DMS153 treated with DMSO at 0.1 percent for 48 hours (cell line): ENCODE measurements around the gene ITLN2.
"Not testable (repeated sequence)": the region's sequence is repeated elsewhere in the genome, so short reads cannot be mapped to it uniquely, and the experiment has no call there.

Experiments
- DNase-seq: peaks from one replicate; lab custom pipeline; 2025; ENCODE audit not compliant: unreplicated experiment; lab: John Stamatoyannopoulos, UW

Gene ITLN2

GRCh38 chr1:160954158-160955104 is at the start of gene ITLN2:
ITLN2 (minus strand) TSS chr1:160954809; CDS start chr1:160954741, 68 bp downstream.
- DNase-seq: peak; percentile 34

- no peak for DNase-seq
These were observed 46.9 kb upstream of the ITLN2 start for GRCh38 chr1:161001525-161001924.

- DNase-seq: no peak
These were observed 46.3 kb upstream of the ITLN2 start for GRCh38 chr1:161000736-161001480.

- DNase-seq: no peak
These were observed 44.8 kb upstream of the ITLN2 start for GRCh38 chr1:160999376-160999775.

GRCh38 chr1:160997323-160998038 is 42.9 kb upstream of the ITLN2 start:
- DNase-seq: no peak

- no peak for DNase-seq
These were observed 41.6 kb upstream of the ITLN2 start for GRCh38 chr1:160996178-160996577.

- peak; percentile 55 for DNase-seq
These were observed 39.1 kb upstream of the ITLN2 start for GRCh38 chr1:160993544-160994193.

- not testable (repeated sequence) for DNase-seq
These were observed 37.4 kb upstream of the ITLN2 start for GRCh38 chr1:160992036-160992435.

GRCh38 chr1:160987359-160988050 is 32.9 kb upstream of the ITLN2 start:
- no peak for DNase-seq

- DNase-seq: no peak
These were observed 31.1 kb upstream of the ITLN2 start for GRCh38 chr1:160985723-160986122.

- no peak for DNase-seq
These were observed 27.2 kb upstream of the ITLN2 start for GRCh38 chr1:160981584-160982411.

- no peak for DNase-seq
These were observed 24.7 kb upstream of the ITLN2 start for GRCh38 chr1:160979286-160979685.

- DNase-seq: no peak
These were observed 23.9 kb upstream of the ITLN2 start for GRCh38 chr1:160978510-160978927.

GRCh38 chr1:160975026-160975425 is 20.4 kb upstream of the ITLN2 start:
- DNase-seq: no peak

GRCh38 chr1:160973491-160973890 is 18.9 kb upstream of the ITLN2 start:
- no peak for DNase-seq

- DNase-seq: no peak
These were observed 18.3 kb upstream of the ITLN2 start for GRCh38 chr1:160972939-160973338.

- no peak for DNase-seq
These were observed 17.0 kb upstream of the ITLN2 start for GRCh38 chr1:160971618-160972056.

GRCh38 chr1:160963521-160963920 is 8.9 kb upstream of the ITLN2 start:
- peak; percentile 85 for DNase-seq

- DNase-seq: no peak
These were observed 6.8 kb upstream of the ITLN2 start for GRCh38 chr1:160961419-160961818.
